Measurements from ENCODE around the gene CDKN1C.

- TF ChIP-seq CTCF (conservative IDR thresholded peaks at IDR 0.05 in 1 of 2, IDR thresholded peaks at IDR 0.05 in 1 of 2; ENCODE audit: low read depth in 1 of 2, low read length in 2 of 2): no peak
- TF ChIP-seq EZH2 (IDR thresholded peaks at IDR 0.05; ENCODE audit: low read length, missing control alignments): no peak
Measured at GRCh38 chr11:2916114-2916891, 30.7 kb upstream of the CDKN1C start.

All from fibroblast of lung (primary cell).